ENCODE results near the gene LCE1B.

- TF ChIP-seq, protein P1, sequence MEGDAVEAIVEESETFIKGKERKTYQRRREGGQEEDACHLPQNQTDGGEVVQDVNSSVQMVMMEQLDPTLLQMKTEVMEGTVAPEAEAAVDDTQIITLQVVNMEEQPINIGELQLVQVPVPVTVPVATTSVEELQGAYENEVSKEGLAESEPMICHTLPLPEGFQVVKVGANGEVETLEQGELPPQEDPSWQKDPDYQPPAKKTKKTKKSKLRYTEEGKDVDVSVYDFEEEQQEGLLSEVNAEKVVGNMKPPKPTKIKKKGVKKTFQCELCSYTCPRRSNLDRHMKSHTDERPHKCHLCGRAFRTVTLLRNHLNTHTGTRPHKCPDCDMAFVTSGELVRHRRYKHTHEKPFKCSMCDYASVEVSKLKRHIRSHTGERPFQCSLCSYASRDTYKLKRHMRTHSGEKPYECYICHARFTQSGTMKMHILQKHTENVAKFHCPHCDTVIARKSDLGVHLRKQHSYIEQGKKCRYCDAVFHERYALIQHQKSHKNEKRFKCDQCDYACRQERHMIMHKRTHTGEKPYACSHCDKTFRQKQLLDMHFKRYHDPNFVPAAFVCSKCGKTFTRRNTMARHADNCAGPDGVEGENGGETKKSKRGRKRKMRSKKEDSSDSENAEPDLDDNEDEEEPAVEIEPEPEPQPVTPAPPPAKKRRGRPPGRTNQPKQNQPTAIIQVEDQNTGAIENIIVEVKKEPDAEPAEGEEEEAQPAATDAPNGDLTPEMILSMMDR (IDR thresholded peaks at IDR 0.05; ENCODE audit: low read depth, low read length, missing input control) = no peak
- TF ChIP-seq, protein P2, sequence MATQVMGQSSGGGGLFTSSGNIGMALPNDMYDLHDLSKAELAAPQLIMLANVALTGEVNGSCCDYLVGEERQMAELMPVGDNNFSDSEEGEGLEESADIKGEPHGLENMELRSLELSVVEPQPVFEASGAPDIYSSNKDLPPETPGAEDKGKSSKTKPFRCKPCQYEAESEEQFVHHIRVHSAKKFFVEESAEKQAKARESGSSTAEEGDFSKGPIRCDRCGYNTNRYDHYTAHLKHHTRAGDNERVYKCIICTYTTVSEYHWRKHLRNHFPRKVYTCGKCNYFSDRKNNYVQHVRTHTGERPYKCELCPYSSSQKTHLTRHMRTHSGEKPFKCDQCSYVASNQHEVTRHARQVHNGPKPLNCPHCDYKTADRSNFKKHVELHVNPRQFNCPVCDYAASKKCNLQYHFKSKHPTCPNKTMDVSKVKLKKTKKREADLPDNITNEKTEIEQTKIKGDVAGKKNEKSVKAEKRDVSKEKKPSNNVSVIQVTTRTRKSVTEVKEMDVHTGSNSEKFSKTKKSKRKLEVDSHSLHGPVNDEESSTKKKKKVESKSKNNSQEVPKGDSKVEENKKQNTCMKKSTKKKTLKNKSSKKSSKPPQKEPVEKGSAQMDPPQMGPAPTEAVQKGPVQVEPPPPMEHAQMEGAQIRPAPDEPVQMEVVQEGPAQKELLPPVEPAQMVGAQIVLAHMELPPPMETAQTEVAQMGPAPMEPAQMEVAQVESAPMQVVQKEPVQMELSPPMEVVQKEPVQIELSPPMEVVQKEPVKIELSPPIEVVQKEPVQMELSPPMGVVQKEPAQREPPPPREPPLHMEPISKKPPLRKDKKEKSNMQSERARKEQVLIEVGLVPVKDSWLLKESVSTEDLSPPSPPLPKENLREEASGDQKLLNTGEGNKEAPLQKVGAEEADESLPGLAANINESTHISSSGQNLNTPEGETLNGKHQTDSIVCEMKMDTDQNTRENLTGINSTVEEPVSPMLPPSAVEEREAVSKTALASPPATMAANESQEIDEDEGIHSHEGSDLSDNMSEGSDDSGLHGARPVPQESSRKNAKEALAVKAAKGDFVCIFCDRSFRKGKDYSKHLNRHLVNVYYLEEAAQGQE (IDR thresholded peaks at IDR 0.05) = no peak
- TF ChIP-seq MAX (IDR thresholded peaks at IDR 0.05) (no peak), YY1 (IDR thresholded peaks at IDR 0.05) (no peak), EGR1 (IDR thresholded peaks at IDR 0.05; ENCODE audit: low read depth in 2 of 2) (no peak), NR2F2 (IDR thresholded peaks at IDR 0.05) (no peak), RAD21 (IDR thresholded peaks at IDR 0.05) (no peak), GABPA (IDR thresholded peaks at IDR 0.05 in 1 of 2, conservative IDR thresholded peaks at IDR 0.05 in 1 of 2) (no peak), RXRA (IDR thresholded peaks at IDR 0.05) (no peak), FOXA1 (IDR thresholded peaks at IDR 0.05) (no peak), JUND (IDR thresholded peaks at IDR 0.05) (no peak), HNF4G (IDR thresholded peaks at IDR 0.05) (no peak)
Observed at GRCh38 chr1:152774875-152775274, 36.9 kb upstream of the LCE1B start, which contains the start of gene LCE1F.
